HG02884 (cell line): Measurements from ENCODE around the gene MIGA2.

ENCODE experiments used
- ATAC-seq: cut with Tn5 transposase; IDR thresholded peaks from one replicate; pipeline ENCODE4 v1.9.1; 2021; ENCODE audit warnings: mild to moderate bottlenecking, moderate library complexity; ENCODE audit not compliant: unreplicated experiment

MIGA2 gene

GRCh38 chr9:129113645-129114304, 77.3 kb downstream of the MIGA2 start:
- ATAC-seq = no peak

GRCh38 chr9:129118799-129119198, 82.4 kb downstream of the MIGA2 start:
- no peak for ATAC-seq

- no peak for ATAC-seq
Measured at GRCh38 chr9:129121483-129121882, 85.1 kb downstream of the MIGA2 start.
